H1 (cell line): ENCODE measurements around the gene ANXA2. TPM values are rescaled to one million over a fixed set of nuclear protein-coding genes. Genes with fewer than 3 reads are reported as not detected.

ENCODE experiments used
- CTCF ChIA-PET: fragments of 300-600 bp; sonication (Branson Sonifier 250); formaldehyde crosslinking; loops from one replicate; lab custom pipeline; 2021; ENCODE audit not compliant: partially characterized antibody; lab: Charles Lee
- POLR2A ChIA-PET: fragments of 300-600 bp; sonication (Branson Sonifier 250); formaldehyde crosslinking; loops from one replicate; lab custom pipeline; 2021; ENCODE audit warnings: inconsistent platforms; ENCODE audit not compliant: partially characterized antibody; lab: Charles Lee
- DNase-seq, 2 experiments: peaks; one replicate each; pipeline versions ENCODE4 v3.0.0 to v3.0.0-alpha.2; 2010 to 2022; ENCODE audit warnings: low spot score in 2 of 2, low read depth in 1 of 2, mixed read lengths in 1 of 2
- FAIRE-seq: peaks from 2 replicates; lab custom pipeline; 2011; peaks lifted over from hg19 to GRCh38; lab: Jason Lieb, UNC
- H2AFZ ChIP-seq: 2 replicates; pipeline ENCODE4 v1.8.1; 2012; ENCODE audit warnings: low read length, inconsistent platforms
- H2AK5ac ChIP-seq: 2 replicates; pipeline ENCODE4 v1.6.1; 2013; ENCODE audit warnings: low read depth, low read length
- H2BK120ac ChIP-seq: replicated peaks from 2 replicates; pipeline ENCODE3; 2013; ENCODE audit warnings: low read depth, low read length, inconsistent platforms
- H2BK12ac ChIP-seq: 2 replicates; pipeline ENCODE4 v1.6.1; 2013; ENCODE audit warnings: low read depth, low read length
- H2BK15ac ChIP-seq: 2 replicates; pipeline ENCODE4 v1.6.1; 2013; ENCODE audit warnings: low read length
- H2BK20ac ChIP-seq: 2 replicates; pipeline ENCODE4 v1.6.1; 2013; ENCODE audit warnings: low read length
- H2BK5ac ChIP-seq: 2 replicates; pipeline ENCODE4 v1.6.1; 2013; ENCODE audit warnings: low read depth, low read length
- H3K14ac ChIP-seq: 2 replicates; pipeline ENCODE4 v1.6.1; 2013; ENCODE audit warnings: inconsistent platforms; ENCODE audit not compliant: insufficient read length
- H3K18ac ChIP-seq: 2 replicates; pipeline ENCODE4 v1.6.1; 2013; ENCODE audit warnings: low read length; ENCODE audit errors: extremely low read depth
- H3K23ac ChIP-seq: 2 replicates; pipeline ENCODE4 v1.6.1; 2013; ENCODE audit warnings: inconsistent platforms; ENCODE audit not compliant: insufficient read length
- H3K23me2 ChIP-seq: 2 replicates; pipeline ENCODE4 v1.6.1; 2013; ENCODE audit warnings: low read depth, low read length
- H3K27ac ChIP-seq: 2 replicates; pipeline ENCODE4 v1.6.1; 2011; ENCODE audit warnings: low read depth, low read length, inconsistent platforms
- H3K27me3 ChIP-seq, 4 experiments: replicated peaks in 1 of 4; 1 replicate in 1 of 4; 2 replicates in 3 of 4; pipeline versions ENCODE4 v1.6.1 to v1.8.1; 2011 to 2013; ENCODE audit warnings: low read length in 3 of 4, mild to moderate bottlenecking in 3 of 4, inconsistent platforms in 2 of 4, mixed read lengths in 2 of 4, moderate library complexity in 1 of 4; ENCODE audit not compliant: control insufficient read depth in 3 of 4, insufficient read depth in 3 of 4; ENCODE audit errors: extremely low read depth in 1 of 4
- H3K36me3 ChIP-seq, 4 experiments: 2 replicates each; pipeline versions ENCODE4 v1.6.1 to v1.8.1; 2011 to 2013; ENCODE audit warnings: mild to moderate bottlenecking in 4 of 4, low read length in 3 of 4, moderate library complexity in 2 of 4, control low read depth in 1 of 4, inconsistent platforms in 1 of 4; ENCODE audit not compliant: insufficient read depth in 4 of 4, control insufficient read depth in 2 of 4
- H3K4ac ChIP-seq: replicated peaks from 2 replicates; pipeline ENCODE3; 2013; ENCODE audit warnings: low read length, low read depth, mixed read lengths, inconsistent platforms; ENCODE audit not compliant: insufficient read length
- H3K4me1 ChIP-seq, 4 experiments: replicated peaks in 1 of 4; 1 replicate in 1 of 4; 2 replicates in 3 of 4; pipeline versions ENCODE4 v1.6.1 to v1.8.1; 2011 to 2013; ENCODE audit warnings: low read length in 3 of 4, inconsistent platforms in 2 of 4, mixed read lengths in 1 of 4; ENCODE audit not compliant: insufficient read depth in 4 of 4, control insufficient read depth in 3 of 4
- H3K4me2 ChIP-seq, 2 experiments: 2 replicates each; pipeline versions ENCODE4 v1.6.1 to v1.8.1; 2011 to 2013; ENCODE audit warnings: low read depth in 2 of 2, low read length in 2 of 2, control low read depth in 1 of 2, inconsistent platforms in 1 of 2, mild to moderate bottlenecking in 1 of 2; ENCODE audit not compliant: insufficient read depth in 1 of 2
- H3K4me3 ChIP-seq, 4 experiments: fragments of 200-600, 300-600 bp in 1 of 4; sonication (generic), shearing (Covaris generic), sonication (Bioruptor Twin) in 1 of 4; 2 replicates each; pipeline versions ENCODE4 v1.5.1 to v1.8.1; 2011 to 2016; ENCODE audit warnings: low read length in 4 of 4, low read depth in 3 of 4, control low read depth in 2 of 4, inconsistent platforms in 2 of 4, mild to moderate bottlenecking in 2 of 4, mixed read lengths in 1 of 4, moderate library complexity in 1 of 4; ENCODE audit not compliant: insufficient read depth in 2 of 4; ENCODE audit errors: extremely low read depth in 1 of 4
- H3K56ac ChIP-seq: replicated peaks from 2 replicates; pipeline ENCODE3; 2013; ENCODE audit warnings: low read depth, mild to moderate bottlenecking, mixed read lengths, low read length, inconsistent platforms; ENCODE audit not compliant: insufficient read length
- H3K79me1 ChIP-seq: 2 replicates; pipeline ENCODE4 v1.6.1; 2013; ENCODE audit warnings: low read depth, low read length, control low read depth
- H3K79me2 ChIP-seq, 2 experiments: 2 replicates each; pipeline versions ENCODE4 v1.6.1 to v1.8.1; 2012 to 2013; ENCODE audit warnings: low read length in 2 of 2, mild to moderate bottlenecking in 2 of 2, inconsistent platforms in 1 of 2; ENCODE audit not compliant: insufficient read depth in 2 of 2, control insufficient read depth in 1 of 2
- H3K9ac ChIP-seq, 4 experiments: replicated peaks in 1 of 4; 1 replicate in 1 of 4; 2 replicates in 3 of 4; pipeline versions ENCODE4 v1.6.1 to v1.8.1; 2011 to 2013; ENCODE audit warnings: low read depth in 3 of 4, low read length in 3 of 4, control low read depth in 2 of 4, mild to moderate bottlenecking in 2 of 4, moderate library complexity in 2 of 4, inconsistent platforms in 1 of 4; ENCODE audit errors: extremely low read depth in 1 of 4
- H3K9me3 ChIP-seq, 2 experiments: 2 replicates each; pipeline versions ENCODE4 v1.6.1 to v1.8.1; 2012 to 2013; ENCODE audit warnings: mild to moderate bottlenecking in 2 of 2, moderate library complexity in 2 of 2, control low read depth in 1 of 2, inconsistent platforms in 1 of 2, low read depth in 1 of 2, low read length in 1 of 2, mixed read lengths in 1 of 2; ENCODE audit not compliant: insufficient read depth in 2 of 2
- H4K20me1 ChIP-seq, 2 experiments: replicated peaks in 1 of 2; 2 replicates each; pipeline versions ENCODE3 to v1.8.1; 2011 to 2013; ENCODE audit warnings: inconsistent platforms in 2 of 2, low read length in 2 of 2, mild to moderate bottlenecking in 1 of 2; ENCODE audit not compliant: insufficient read depth in 2 of 2, control insufficient read depth in 1 of 2
- H4K5ac ChIP-seq: 2 replicates; pipeline ENCODE4 v1.6.1; 2013; ENCODE audit warnings: low read length, low read depth, mixed read lengths, inconsistent platforms; ENCODE audit not compliant: insufficient read length
- H4K8ac ChIP-seq: 2 replicates; pipeline ENCODE4 v1.8.0; 2013; ENCODE audit warnings: mild to moderate bottlenecking, moderate library complexity, low read length, inconsistent platforms; ENCODE audit not compliant: insufficient read depth; ENCODE audit errors: extremely low read depth
- H4K91ac ChIP-seq: replicated peaks from 2 replicates; pipeline ENCODE3; 2013; ENCODE audit warnings: low read length, mixed read lengths, inconsistent platforms; ENCODE audit not compliant: insufficient read length
- ATF2 ChIP-seq: IDR thresholded peaks from 2 replicates; pipeline ENCODE4 v1.6.1; 2012; ENCODE audit warnings: low read length, inconsistent platforms
- CBX8 ChIP-seq: fragments of 300-800, 300-1000 bp; sonication (generic); IDR thresholded peaks from 2 replicates; pipeline ENCODE4 v1.7.1; 2016; ENCODE audit warnings: low read depth, low read length, borderline replicate concordance
- GABPA ChIP-seq: IDR thresholded peaks from 2 replicates; pipeline ENCODE4 v1.6.1; 2011; ENCODE audit warnings: mild to moderate bottlenecking, low read length, moderate library complexity, borderline replicate concordance; ENCODE audit not compliant: insufficient read depth
- HDAC2 ChIP-seq, 2 experiments: fragments of 300-600 bp in 1 of 2; sonication (generic) in 1 of 2; IDR thresholded peaks; 2 replicates each; pipeline ENCODE4 v1.6.1; 2011 to 2012; ENCODE audit warnings: low read depth in 2 of 2, low read length in 2 of 2, mild to moderate bottlenecking in 2 of 2, moderate library complexity in 2 of 2, borderline replicate concordance in 1 of 2, inconsistent platforms in 1 of 2
- HDAC6 ChIP-seq: IDR thresholded peaks from one replicate; pipeline ENCODE4 v1.7.1; 2012; ENCODE audit warnings: low read depth, mild to moderate bottlenecking, inconsistent platforms, low read length, moderate library complexity
- RNF2 ChIP-seq: fragments of 200-900, 300-1000 bp; sonication (generic); IDR thresholded peaks from 2 replicates; pipeline ENCODE4 v1.7.1; 2016; ENCODE audit warnings: borderline replicate concordance, low read depth, mild to moderate bottlenecking, antibody characterized with exemption, low read length; ENCODE audit not compliant: poor library complexity, severe bottlenecking; ENCODE audit errors: missing control alignments
- SIN3A ChIP-seq, 2 experiments: IDR thresholded peaks in 1 of 2; conservative IDR thresholded peaks in 1 of 2; 2 replicates each; pipeline ENCODE4 v1.6.1; 2011 to 2012; ENCODE audit warnings: low read length in 2 of 2, improper control_type of control experiment in 1 of 2, low read depth in 1 of 2, mild to moderate bottlenecking in 1 of 2
- SIX5 ChIP-seq: IDR thresholded peaks from 2 replicates; pipeline ENCODE4 v1.6.1; 2011; ENCODE audit warnings: mild to moderate bottlenecking, low read depth, low read length
- ZNF274 ChIP-seq: IDR thresholded peaks from 2 replicates; pipeline ENCODE4 v1.7.0; 2012; ENCODE audit warnings: low read length, borderline replicate concordance; ENCODE audit errors: extremely low read depth
- WGBS, 2 experiments: shearing (Covaris generic) in 1 of 2; methylation state at CpG; one replicate each; pipeline versions ENCODE4 v1.1.6 to v1.1.7; 2013 to 2015; ENCODE audit warnings: low lambda C conversion rate in 2 of 2, mixed read lengths in 2 of 2, inconsistent platforms in 1 of 2, low coverage in 1 of 2, missing lambda C conversion rate in 1 of 2; ENCODE audit not compliant: insufficient replicate concordance in 2 of 2, insufficient coverage in 1 of 2, insufficient read length in 1 of 2; ENCODE audit errors: extremely low coverage in 1 of 2, missing lambda C conversion rate in 1 of 2; 5-methylcytosine and 5-hydroxymethylcytosine counted together
- polyA plus RNA-seq, 7 experiments: library from polyadenylated mRNA; depleted of rRNA in 3 of 7; stranded (reverse) in 5 of 7; unstranded in 2 of 7; fragments of >200 nt in 5 of 7; fragments of 200-250 nt in 2 of 7; gene quantifications; 1 replicate in 5 of 7; 2 replicates in 1 of 7; 4 replicates in 1 of 7; pipeline versions ENCODE4 v1.2.1 to v1.2.3, GENCODE V29; 2011 to 2013; ENCODE audit warnings: missing spikeins in 2 of 7, mixed read lengths in 2 of 7
- total RNA-seq: library from RNA; stranded (reverse); fragmentation: NEBNext Ultra II Directional; extraction: Animal tissue kit (Norgen Biotek cat#: 25700); gene quantifications from 2 replicates; pipeline ENCODE4 v1.2.1, GENCODE V29; 2021

ANXA2 gene
- total and polyA plus RNA-seq, 2 of the 8 experiments (the other 6 are each of a cell fraction or from before 2014, with no cell fraction given): 178 to 217 TPM

GRCh38 chr15:60394689-60395097 is 3.1 kb downstream of the ANXA2 start:
- Histone ChIP-seq H3K14ac (no peak overlapping the region), H3K4ac (no peak overlapping the region), H3K27me3 (peaks cover 0 to 12% (median 6%) of the 10 kb centered on the region in 4 experiments; a peak in 6 of 7 replicates), H2BK12ac (no peak overlapping the region; the same call in 1 of the 2 replicates), H2BK20ac (no peak overlapping the region), H3K4me2 (no peak overlapping the region), H3K9me3 (no peaks in the 10 kb centered on the region), H3K56ac (no peak overlapping the region), H4K91ac (no peak overlapping the region), H4K20me1 (peaks cover 0 to 7% of the 10 kb centered on the region in 2 experiments), H3K27ac (no peak overlapping the region), H3K36me3 (peaks cover 0 to 16% (median 0%) of the 10 kb centered on the region in 4 experiments; a peak in 1 of 8 replicates), H3K4me3 (no peak overlapping the region), H3K18ac (no peak overlapping the region), H3K23ac (no peak overlapping the region), H3K79me2 (peaks cover 0 to 28% of the 10 kb centered on the region in 2 experiments; a peak in 2 of 4 replicates), H2BK120ac (no peak overlapping the region), H3K23me2 (peaks cover 12% of the 10 kb centered on the region; the same call in 1 of the 2 replicates), H4K8ac (no peak overlapping the region), H2AFZ (no peak overlapping the region), H2AK5ac (no peak overlapping the region), H3K9ac (no peak overlapping the region), H3K79me1 (peaks cover 9% of the 10 kb centered on the region; the same call in 1 of the 2 replicates), H2BK15ac (no peak overlapping the region), H3K4me1 (peaks cover 11 to 34% (median 23%) of the 10 kb centered on the region in 4 experiments; a peak in 6 of 7 replicates), H2BK5ac (no peak overlapping the region), H4K5ac (no peak overlapping the region)
- no peak for FAIRE-seq
- DNase-seq: no peak
- WGBS, 2 experiments: 96% methylated on average over 1 of the region's 1 CpG; no CpG with 5 or more reads in 1 of the 2 experiments
- TF ChIP-seq RNF2: no peak
- TF ChIP-seq HDAC6: no peak
- no peak for TF ChIP-seq HDAC2 (IDR thresholded peaks at IDR 0.05; ENCODE audit: borderline replicate concordance in 1 of 2, low read depth in 2 of 2, low read length in 2 of 2)
- TF ChIP-seq SIX5: no peak
- no peak for TF ChIP-seq ZNF274
- no peak for TF ChIP-seq GABPA
- no peak for TF ChIP-seq ATF2
- TF ChIP-seq SIN3A (conservative IDR thresholded peaks at IDR 0.05 in 1 of 2, IDR thresholded peaks at IDR 0.05 in 1 of 2; ENCODE audit: low read depth in 1 of 2, low read length in 2 of 2): no peak
- TF ChIP-seq CBX8: no peak
- ChIA-PET POLR2A (interaction anchor here (1.4 kb wide), 1 partner anchor 12 kb away, joined by 6 read pairs; no protein-coding TSS in a partner anchor), CTCF (interaction anchor here (0.7 to 1.9 kb wide), 3 partner anchors 36 to 66 kb away, joined by 3 to 5 read pairs (median 3); no protein-coding TSS in a partner anchor)
